GM21528 (cell line): ENCODE measurements around the gene ZNF473.

Experiments
- ATAC-seq: cut with Tn5 transposase; IDR thresholded peaks from one replicate; pipeline ENCODE4 v1.9.1; 2021; ENCODE audit warnings: mild to moderate bottlenecking, moderate library complexity; ENCODE audit not compliant: unreplicated experiment, low FRiP score

Gene ZNF473

GRCh38 chr19:50002386-50002960 lies 23.3 kb upstream of the ZNF473 start:
- ATAC-seq: no peak

- no peak for ATAC-seq
Observed at GRCh38 chr19:50003254-50003788, 22.5 kb upstream of the ZNF473 start.

GRCh38 chr19:50003810-50004419 lies 21.9 kb upstream of the ZNF473 start:
- ATAC-seq: no peak

- no peak for ATAC-seq
Observed at GRCh38 chr19:50005428-50005827, 20.4 kb upstream of the ZNF473 start.

- ATAC-seq: no peak
Observed at GRCh38 chr19:50007170-50007569, 18.6 kb upstream of the ZNF473 start.

- no peak for ATAC-seq
Observed at GRCh38 chr19:50007947-50008346, 17.9 kb upstream of the ZNF473 start.

GRCh38 chr19:50008532-50008931 lies 17.3 kb upstream of the ZNF473 start:
- ATAC-seq: no peak

- ATAC-seq: no peak
Observed at GRCh38 chr19:50016225-50016807, 9.5 kb upstream of the ZNF473 start.

- no peak for ATAC-seq
Observed at GRCh38 chr19:50020481-50020880, 5.3 kb upstream of the ZNF473 start.

GRCh38 chr19:50022823-50023222 lies 3.0 kb upstream of the ZNF473 start:
- ATAC-seq: no peak

- no peak for ATAC-seq
Observed at GRCh38 chr19:50024719-50025021, 1.1 kb upstream of the ZNF473 start.

GRCh38 chr19:50025022-50025793 lies 597 bp upstream of the ZNF473 start, which contains the start of gene VRK3:
TSS of gene VRK3 (minus strand) at chr19:50025372. CDS start at chr19:50016162, 9,210 bp downstream.
- ATAC-seq: peak; percentile 76

GRCh38 chr19:50026550-50026906 lies 723 bp downstream of the ZNF473 start:
- no peak for ATAC-seq

- ATAC-seq: no peak
Observed at GRCh38 chr19:50030225-50030624, 4.4 kb downstream of the ZNF473 start.

- no peak for ATAC-seq
Observed at GRCh38 chr19:50030937-50031336, 5.1 kb downstream of the ZNF473 start.

GRCh38 chr19:50036908-50037307 lies 11.1 kb downstream of the ZNF473 start:
- no peak for ATAC-seq

GRCh38 chr19:50039968-50040367 lies 14.2 kb downstream of the ZNF473 start:
- no peak for ATAC-seq

- no peak for ATAC-seq
Observed at GRCh38 chr19:50040967-50041366, 15.2 kb downstream of the ZNF473 start.

- no peak for ATAC-seq
Observed at GRCh38 chr19:50042363-50043024, 16.7 kb downstream of the ZNF473 start.

- ATAC-seq: no peak
Observed at GRCh38 chr19:50043967-50044366, 18.2 kb downstream of the ZNF473 start.

GRCh38 chr19:50044922-50045321 lies 19.1 kb downstream of the ZNF473 start:
- ATAC-seq: no peak
